ENCODE data around the gene PLA2G4D. TPM values are rescaled to one million over a fixed set of nuclear protein-coding genes. Genes with fewer than 3 reads are reported as not detected.

Gene PLA2G4D
- total RNA-seq, 1 experiment from 2014 or later: not detected

GRCh38 chr15:42137461-42138261 lies 43.3 kb upstream of the PLA2G4D start:
- intact Hi-C loops (cut with micrococcal nuclease; ENCODE audit: unreplicated experiment): loop anchor here (5.0 kb wide), 1 partner anchor 150 kb away; no protein-coding TSS in a partner anchor

More at GRCh38 chr15:42137461-42138261, 43.3 kb upstream of the PLA2G4D start:
- in situ Hi-C loops (cut with HindIII; ENCODE audit: low pct_unique_long_range_greater_than_20kb, low sequenced_read_pairs): no loop called here
- H3K4me1 ChIP-seq (ENCODE audit: control insufficient read depth, insufficient read depth, low read length): no peaks in the 10 kb centered on the region; the same call in 1 of the 2 replicates
- ATAC-seq (peak; percentile 69), DNase-seq (ENCODE audit: low read depth, low spot score) (no peak)
- H3K9me3 ChIP-seq (ENCODE audit: control insufficient read depth, insufficient read depth, low read depth, low read length): no peaks in the 10 kb centered on the region
- CTCF ChIA-PET: interaction anchor here (0.6 to 1.4 kb wide), 4 partner anchors 19 to 146 kb away, joined by 3 to 5 read pairs (median 4); no protein-coding TSS in a partner anchor
- POLR2A ChIA-PET: no interaction called here
- H3K27me3 ChIP-seq (ENCODE audit: control insufficient read depth, insufficient read depth, low read length): no peaks in the 10 kb centered on the region
- BruUV-seq (replicated peaks): no TSS peak
- no peaks in the 10 kb centered on the region for H3K36me3 ChIP-seq (ENCODE audit: control insufficient read depth, insufficient read depth, low read length)
- TF ChIP-seq CTCF (IDR thresholded peaks at IDR 0.05) (peak; percentile 82), SIN3A (IDR thresholded peaks at IDR 0.05; ENCODE audit: borderline replicate concordance, insufficient read depth, low read depth, low read length) (no peak), POLR2AphosphoS5 (IDR thresholded peaks at IDR 0.05; ENCODE audit: low read depth, low read length) (no peak), REST (IDR thresholded peaks at IDR 0.05; ENCODE audit: insufficient read depth in 1 of 2, low read depth in 2 of 2, low read length in 1 of 2) (no peak), TCF7L2 (IDR thresholded peaks at IDR 0.05; ENCODE audit: low read depth, low read length) (no peak)
- no peak overlapping the region for H3K27ac ChIP-seq (ENCODE audit: low read length)
- no peak overlapping the region for H3K4me3 ChIP-seq (ENCODE audit: low read depth in 2 of 2, low read length in 2 of 2)
